HepG2 (cell line): ENCODE results near the gene LRP2. TPM values are rescaled to one million over a fixed set of nuclear protein-coding genes. Genes with fewer than 3 reads are reported as not detected.

Experiments used
- ATAC-seq: fragments of 200-7000 bp; cut with Tn5 transposase; 3 replicates; pipeline ENCODE4 v1.9.1; 2020; ENCODE audit warnings: mild to moderate bottlenecking, moderate library complexity
- BruUV-seq: library from RNA; stranded (reverse); fragments of 400-500 nt; replicated peaks from 2 replicates; lab custom pipeline; 2021; lab: Mats Ljungman, UMichigan
- CTCF ChIA-PET: fragments of 300-600 bp; formaldehyde crosslinking; extraction: SDS; loops from one replicate; lab custom pipeline; 2021; ENCODE audit warnings: low total read pairs, inconsistent platforms, low intra/inter-chr PET ratio; lab: Yijun Ruan, JAX
- POLR2A ChIA-PET: fragments of 350-600 bp; sonication (Branson Sonifier 250); formaldehyde crosslinking; loops from one replicate; lab custom pipeline; 2020; ENCODE audit warnings: antibody characterized with exemption, inconsistent platforms; lab: Yijun Ruan, JAX
- DNase-seq: peaks from one replicate; pipeline ENCODE4 v3.0.0-alpha.2; 2015; ENCODE audit warnings: low spot score
- FAIRE-seq: peaks from 3 replicates; lab custom pipeline; 2011; peaks lifted over from hg19 to GRCh38; lab: Jason Lieb, UNC
- H2AFZ ChIP-seq: one replicate; pipeline ENCODE4 v1.6.1; 2011; ENCODE audit warnings: low read length, inconsistent platforms
- H3K27ac ChIP-seq: fragments of 300-600 bp; 3 replicates; pipeline ENCODE4 v1.8.0; 2011; ENCODE audit warnings: mixed run types, mild to moderate bottlenecking, mixed read lengths, low read length, inconsistent platforms; ENCODE audit not compliant: insufficient read depth; ENCODE audit errors: extremely low read length
- H3K27me3 ChIP-seq, 2 experiments: fragments of 200-600 bp in 1 of 2; 2 replicates in 1 of 2; 3 replicates in 1 of 2; pipeline versions ENCODE4 v1.6.0 to v1.8.0; 2011; ENCODE audit warnings: low read length in 2 of 2, mild to moderate bottlenecking in 2 of 2, moderate library complexity in 2 of 2, inconsistent platforms in 1 of 2; ENCODE audit not compliant: insufficient read depth in 2 of 2, control insufficient read depth in 1 of 2
- H3K36me3 ChIP-seq, 2 experiments: fragments of 200-600 bp in 1 of 2; replicated peaks in 1 of 2; 2 replicates in 1 of 2; 3 replicates in 1 of 2; pipeline versions ENCODE4 v1.5.1 to v1.8.0; 2011; ENCODE audit warnings: low read length in 2 of 2, inconsistent platforms in 1 of 2; ENCODE audit not compliant: insufficient read depth in 2 of 2, control insufficient read depth in 1 of 2
- H3K4me1 ChIP-seq: 2 replicates; pipeline ENCODE4 v1.5.1; 2012; ENCODE audit warnings: low read length, inconsistent platforms; ENCODE audit not compliant: insufficient read depth
- H3K4me2 ChIP-seq: 2 replicates; pipeline ENCODE4 v1.6.0; 2011; ENCODE audit warnings: low read depth, low read length, inconsistent platforms
- H3K4me3 ChIP-seq, 3 experiments: fragments of 200-600 bp in 1 of 3; sonication (generic), shearing (Covaris generic) in 1 of 3; replicated peaks in 1 of 3; 2 replicates each; pipeline ENCODE4 v1.5.1; 2011 to 2016; ENCODE audit warnings: low read length in 3 of 3, inconsistent platforms in 2 of 3, low read depth in 2 of 3, mild to moderate bottlenecking in 2 of 3, control low read depth in 1 of 3, mixed read lengths in 1 of 3; ENCODE audit not compliant: insufficient read depth in 1 of 3
- H3K79me2 ChIP-seq: one replicate; pipeline ENCODE4 v1.6.1; 2011; ENCODE audit warnings: low read length, inconsistent platforms; ENCODE audit not compliant: insufficient read depth
- H3K9ac ChIP-seq: 2 replicates; pipeline ENCODE4 v1.6.0; 2011; ENCODE audit warnings: mild to moderate bottlenecking, low read depth, low read length, inconsistent platforms; ENCODE audit not compliant: insufficient read depth
- H3K9me3 ChIP-seq: 2 replicates; pipeline ENCODE4 v1.5.1; 2012; ENCODE audit warnings: mild to moderate bottlenecking, low read length
- H4K20me1 ChIP-seq: 2 replicates; pipeline ENCODE4 v1.6.0; 2011; ENCODE audit warnings: inconsistent platforms, mild to moderate bottlenecking, low read length, moderate library complexity; ENCODE audit not compliant: insufficient read depth
- DR1 ChIP-seq: sonication (generic); formaldehyde crosslinking; IDR thresholded peaks from 2 replicates; pipeline ENCODE4 v1.8.0; 2021; ENCODE audit warnings: mild to moderate bottlenecking, missing genetic modification reagents, inconsistent platforms
- in situ Hi-C: cut with HindIII; loops from 2 replicates; pipeline ENCODE4 v1.10.0; 2017; ENCODE audit warnings: low pct_unique_long_range_greater_than_20kb; ENCODE audit not compliant: extremely low pct_ligation_motif_present
- intact Hi-C: fragments of 100-400 bp; cut with micrococcal nuclease; formaldehyde crosslinking; loops from one replicate; pipeline ENCODE4 v1.10.0; 2022; ENCODE audit not compliant: unreplicated experiment
- polyA plus RNA-seq, 8 experiments: library from polyadenylated mRNA; depleted of rRNA in 3 of 8; stranded (reverse) in 7 of 8; unstranded in 1 of 8; fragments of >200 nt; fragmentation: Illumina TruSeq in 4 of 8; extraction: Trizol in 4 of 8; gene quantifications; 2 replicates each; pipeline versions ENCODE4 v1.2.1 to v1.2.3, GENCODE V29; 2011 to 2016; ENCODE audit warnings: low read depth in 4 of 8, missing spikeins in 1 of 8, mixed read lengths in 1 of 8; ENCODE audit not compliant: insufficient read depth in 1 of 8
- total RNA-seq, 5 experiments: library from RNA; depleted of rRNA; stranded (reverse); fragments of >200 nt; fragmentation: Illumina TruSeq; extraction: Trizol; gene quantifications; 2 replicates each; pipeline ENCODE4 v1.2.3, GENCODE V29; 2016; ENCODE audit warnings: low read depth in 1 of 5
- TF ChIP-seq, protein P1 (sequence below): sonication (generic); formaldehyde crosslinking; IDR thresholded peaks from 2 replicates; pipeline ENCODE4 v1.4.0; 2020; ENCODE audit warnings: missing genetic modification reagents
- TF ChIP-seq, protein P2 (sequence below): sonication (generic); formaldehyde crosslinking; IDR thresholded peaks from 2 replicates; pipeline ENCODE4 v1.8.1; 2023; ENCODE audit warnings: mild to moderate bottlenecking, inconsistent platforms, moderate library complexity, missing genetic modification reagents, borderline replicate concordance

The LRP2 gene
- total and polyA plus RNA-seq, 2 of the 13 experiments (the other 11 are each of a cell fraction or from before 2014, with no cell fraction given): 0.03 to 0.15 TPM

DNA sequence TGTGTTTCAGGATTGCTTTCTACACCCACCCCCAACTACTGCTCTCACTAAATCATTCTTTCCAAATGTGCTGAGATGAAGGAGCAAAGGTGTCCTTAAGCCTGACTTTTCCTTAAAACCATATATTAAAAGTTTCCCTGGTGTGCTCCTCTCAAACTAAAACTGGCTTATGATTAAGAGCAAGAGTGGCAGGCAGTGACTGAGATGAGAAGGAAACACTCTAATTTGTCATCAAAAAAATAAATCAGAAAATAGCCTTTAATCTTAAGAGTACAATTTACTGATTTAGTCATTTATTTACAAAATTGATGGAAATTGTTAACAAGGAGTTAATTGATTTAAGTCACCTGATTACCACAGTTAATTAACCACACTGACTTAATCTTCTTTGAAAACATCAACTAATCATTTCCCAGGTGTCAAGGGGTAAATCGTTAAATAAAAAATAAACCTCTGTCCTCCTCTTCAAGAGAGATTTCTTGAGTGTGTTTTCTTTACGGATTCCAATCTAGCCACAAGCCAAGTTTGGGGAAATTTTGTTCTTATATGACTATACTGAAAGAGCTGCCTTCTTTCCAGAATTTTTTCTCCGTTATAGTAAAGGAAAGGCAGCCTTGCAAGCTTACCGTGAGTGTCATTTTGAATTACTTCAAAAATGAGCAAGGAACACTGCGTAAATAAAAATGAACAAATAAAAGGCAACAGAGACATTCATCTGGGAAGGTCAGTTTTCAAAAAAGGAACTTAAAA is 17.4 kb downstream of the LRP2 start (continued):
- TF ChIP-seq, protein P1, sequence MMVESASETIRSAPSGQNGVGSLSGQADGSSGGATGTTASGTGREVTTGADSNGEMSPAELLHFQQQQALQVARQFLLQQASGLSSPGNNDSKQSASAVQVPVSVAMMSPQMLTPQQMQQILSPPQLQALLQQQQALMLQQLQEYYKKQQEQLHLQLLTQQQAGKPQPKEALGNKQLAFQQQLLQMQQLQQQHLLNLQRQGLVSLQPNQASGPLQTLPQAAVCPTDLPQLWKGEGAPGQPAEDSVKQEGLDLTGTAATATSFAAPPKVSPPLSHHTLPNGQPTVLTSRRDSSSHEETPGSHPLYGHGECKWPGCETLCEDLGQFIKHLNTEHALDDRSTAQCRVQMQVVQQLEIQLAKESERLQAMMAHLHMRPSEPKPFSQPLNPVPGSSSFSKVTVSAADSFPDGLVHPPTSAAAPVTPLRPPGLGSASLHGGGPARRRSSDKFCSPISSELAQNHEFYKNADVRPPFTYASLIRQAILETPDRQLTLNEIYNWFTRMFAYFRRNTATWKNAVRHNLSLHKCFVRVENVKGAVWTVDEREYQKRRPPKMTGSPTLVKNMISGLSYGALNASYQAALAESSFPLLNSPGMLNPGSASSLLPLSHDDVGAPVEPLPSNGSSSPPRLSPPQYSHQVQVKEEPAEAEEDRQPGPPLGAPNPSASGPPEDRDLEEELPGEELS (CRISPR knock-in tag): no peak
- TF ChIP-seq, protein P2, sequence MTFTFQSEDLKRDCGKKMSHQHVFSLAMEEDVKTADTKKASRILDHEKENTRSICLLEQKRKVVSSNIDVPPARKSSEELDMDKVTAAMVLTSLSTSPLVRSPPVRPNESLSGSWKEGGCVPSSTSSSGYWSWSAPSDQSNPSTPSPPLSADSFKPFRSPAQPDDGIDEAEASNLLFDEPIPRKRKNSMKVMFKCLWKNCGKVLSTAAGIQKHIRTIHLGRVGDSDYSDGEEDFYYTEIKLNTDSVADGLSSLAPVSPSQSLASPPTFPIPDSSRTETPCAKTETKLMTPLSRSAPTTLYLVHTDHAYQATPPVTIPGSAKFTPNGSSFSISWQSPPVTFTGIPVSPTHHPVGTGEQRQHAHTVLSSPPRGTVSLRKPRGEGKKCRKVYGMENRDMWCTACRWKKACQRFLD (CRISPR knock-in tag): no peak

DNA sequence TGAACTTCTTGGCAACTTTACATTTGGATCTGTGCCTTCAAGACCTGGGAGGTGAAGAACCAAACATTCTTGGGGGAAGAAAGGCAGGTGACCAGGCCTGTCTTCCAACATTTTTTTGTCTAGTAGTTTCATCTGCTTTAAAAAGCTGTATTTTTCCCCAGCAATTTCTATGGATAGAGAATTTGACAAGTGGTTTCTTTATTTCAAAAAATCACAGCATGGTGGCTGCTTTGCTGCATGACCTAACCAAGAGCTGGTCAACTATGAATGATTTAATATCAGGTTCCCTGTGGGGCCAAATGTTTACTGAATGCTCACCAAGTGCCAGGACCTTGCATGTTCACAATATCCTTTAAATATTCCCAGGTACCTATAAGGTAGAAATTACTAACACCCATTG is 19.1 kb downstream of the LRP2 start:
- Histone ChIP-seq H3K4me2 (no peak overlapping the region), H3K4me1 (peaks cover 7% of the 10 kb centered on the region; the same call in 1 of the 2 replicates), H4K20me1 (no peaks in the 10 kb centered on the region)
- no peak for TF ChIP-seq DR1 (CRISPR knock-in tag)
- TF ChIP-seq, all 625 proteins: peak for 0
- Histone ChIP-seq H3K36me3 (no peaks in the 10 kb centered on the region), H3K27ac (no peak overlapping the region), H3K4me3 (no peak overlapping the region), H3K79me2 (no peaks in the 10 kb centered on the region), H3K27me3 (0 out of 5 replicates have a peak, but pooled peaks cover 0 to 7% of the 10 kb centered on the region in 2 experiments), H3K9ac (no peak overlapping the region), H2AFZ (no peak overlapping the region), H3K9me3 (no peaks in the 10 kb centered on the region)
- no TSS peak for BruUV-seq
- FAIRE-seq: no peak
- CTCF ChIA-PET: no interaction called here
- POLR2A ChIA-PET: no interaction called here
- no peak for DNase-seq
- no peak for ATAC-seq
- intact Hi-C loops: no loop called here
- in situ Hi-C loops: no loop called here
